TTC549 (cell line): ENCODE data around the gene SLC25A20.
"Not testable (repeated sequence)": the region's sequence is repeated elsewhere in the genome, so short reads cannot be mapped to it uniquely, and the experiment has no call there.

ENCODE experiments used
- FAIRE-seq: peaks from 2 replicates; lab custom pipeline; 2012; peaks lifted over from hg19 to GRCh38; lab: Jason Lieb, UNC

The SLC25A20 gene, protein sequence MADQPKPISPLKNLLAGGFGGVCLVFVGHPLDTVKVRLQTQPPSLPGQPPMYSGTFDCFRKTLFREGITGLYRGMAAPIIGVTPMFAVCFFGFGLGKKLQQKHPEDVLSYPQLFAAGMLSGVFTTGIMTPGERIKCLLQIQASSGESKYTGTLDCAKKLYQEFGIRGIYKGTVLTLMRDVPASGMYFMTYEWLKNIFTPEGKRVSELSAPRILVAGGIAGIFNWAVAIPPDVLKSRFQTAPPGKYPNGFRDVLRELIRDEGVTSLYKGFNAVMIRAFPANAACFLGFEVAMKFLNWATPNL

DNA sequence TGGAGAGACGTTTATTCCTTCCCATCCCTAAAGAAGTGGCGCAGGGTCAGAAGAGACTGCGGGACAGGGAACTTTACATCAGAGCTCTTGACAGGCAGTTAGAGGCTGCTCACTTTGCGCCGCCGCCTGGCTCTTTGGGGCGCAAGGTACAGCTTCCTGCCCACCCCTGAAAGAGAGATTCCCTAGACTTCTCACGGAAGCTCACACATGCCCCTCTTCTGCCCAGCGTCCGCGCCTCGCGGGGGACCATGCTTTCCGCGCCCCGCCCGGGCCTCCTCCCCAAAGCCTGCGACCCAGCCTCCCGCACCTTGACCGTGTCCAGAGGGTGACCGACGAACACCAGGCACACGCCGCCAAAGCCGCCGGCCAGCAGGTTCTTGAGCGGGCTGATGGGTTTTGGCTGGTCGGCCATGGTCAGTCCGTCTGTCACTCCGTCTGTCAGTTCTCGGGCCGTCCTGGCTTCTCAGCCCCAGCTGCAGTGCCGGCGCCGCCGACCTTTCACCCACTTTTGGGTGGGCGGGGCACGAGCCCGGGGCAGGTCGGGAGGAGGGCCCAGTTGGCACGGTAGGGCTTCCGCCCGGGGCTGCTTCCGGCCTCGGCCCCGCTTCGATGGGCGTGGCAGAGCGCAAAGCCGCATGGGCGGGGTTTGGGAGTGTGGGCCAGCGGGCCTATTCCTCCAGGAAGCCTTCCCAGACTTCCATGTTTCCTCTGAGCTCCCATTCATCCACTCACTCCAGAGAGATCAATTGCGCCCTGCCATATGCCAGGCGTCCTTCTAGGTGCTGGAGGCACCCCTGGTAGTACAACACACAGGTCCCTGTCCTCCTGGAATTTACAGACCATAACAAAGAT is at the start of gene SLC25A20:
Gene SLC25A20, minus strand, starts transcription at position 500 of the 852 bp plus-strand sequence. Its CDS starts 88 bp downstream, at position 412.
- FAIRE-seq = no peak

DNA sequence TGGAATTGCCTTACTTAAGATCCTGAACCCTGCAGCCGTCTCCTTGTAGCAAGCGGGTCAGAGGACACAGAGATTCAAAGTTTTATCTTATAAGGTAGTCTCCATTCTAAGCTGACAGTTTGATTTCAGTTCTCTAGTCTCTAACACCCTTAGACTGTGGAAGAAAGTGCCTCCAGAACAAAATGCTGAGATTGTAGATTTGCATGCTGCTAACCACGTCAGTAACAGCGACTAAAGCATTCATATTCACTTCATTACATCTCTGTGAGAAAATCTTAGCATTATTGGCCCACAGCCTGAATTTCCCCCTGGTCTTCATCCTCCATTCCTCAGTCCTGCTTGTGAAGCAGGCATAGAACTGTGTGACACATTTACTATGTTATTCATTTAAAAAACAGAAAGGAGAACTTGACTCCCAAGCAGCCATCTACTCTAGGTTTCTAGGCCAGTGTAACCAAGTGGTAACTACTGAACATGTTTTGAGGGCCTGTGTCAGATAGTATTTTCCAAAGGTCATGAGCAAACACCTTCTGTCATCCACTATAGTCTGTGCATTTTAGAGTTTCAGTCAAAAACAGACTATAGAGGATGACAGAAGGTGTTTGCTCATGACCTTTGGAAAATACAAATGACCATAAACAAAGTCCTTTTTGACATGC is 47.3 kb upstream of the SLC25A20 start:
- no peak for FAIRE-seq

DNA sequence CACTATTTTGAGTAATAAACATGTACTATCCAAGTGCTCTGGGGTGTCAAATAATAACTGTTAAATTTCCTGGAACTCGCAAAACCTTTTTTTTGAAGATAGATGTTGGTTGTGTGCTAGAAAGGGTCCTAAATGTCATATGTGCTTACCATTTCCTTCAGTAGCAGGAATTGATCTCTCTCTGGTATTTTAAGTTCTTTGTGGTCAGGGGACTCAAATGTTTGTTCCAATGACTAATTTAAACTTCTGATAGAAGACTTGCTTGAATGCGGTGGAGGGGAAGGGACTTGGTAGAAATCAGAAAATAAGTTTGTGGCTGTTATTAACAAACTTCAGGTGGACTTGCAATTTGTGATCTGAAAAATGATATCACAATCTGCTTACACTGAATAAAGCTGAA is 46.8 kb upstream of the SLC25A20 start:
- no peak for FAIRE-seq

DNA sequence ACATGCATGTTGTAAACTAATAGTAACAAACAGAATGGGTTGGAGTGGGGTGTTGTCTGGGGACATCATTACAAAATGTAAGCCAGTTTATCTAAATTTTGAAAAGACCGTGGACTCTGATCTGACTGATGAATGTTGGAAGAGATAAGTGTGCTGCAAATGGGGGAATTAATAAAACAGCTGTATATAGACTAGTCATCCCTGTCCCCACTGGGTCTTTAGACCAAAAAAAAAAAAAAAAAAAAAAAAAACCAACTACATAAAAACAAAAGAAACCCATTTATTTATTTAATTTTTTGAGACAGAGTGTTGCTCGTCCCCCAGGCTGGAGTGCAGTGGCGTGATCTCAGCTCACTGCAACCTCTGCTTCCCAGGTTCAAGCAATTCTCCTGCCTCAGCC is 40.0 kb upstream of the SLC25A20 start:
- no peak for FAIRE-seq

DNA sequence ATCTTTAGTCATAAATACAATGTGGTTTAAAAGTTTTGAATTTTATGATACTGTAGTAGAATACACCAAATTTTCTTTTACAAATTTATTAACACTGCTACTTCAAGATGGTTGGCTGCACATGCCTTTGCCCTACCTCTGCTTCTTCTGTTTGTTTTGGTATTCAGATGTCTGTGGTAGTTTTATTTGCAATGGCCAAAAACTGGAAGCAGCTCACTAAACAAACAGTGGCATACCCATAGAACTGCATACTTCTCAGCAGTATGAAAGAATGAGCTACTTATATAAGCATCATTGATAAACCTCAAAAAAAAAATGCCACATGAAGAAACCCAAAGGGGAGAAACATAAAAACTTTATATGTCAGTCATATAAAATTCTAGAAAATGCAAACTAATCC is 39.5 kb upstream of the SLC25A20 start:
- no peak for FAIRE-seq

DNA sequence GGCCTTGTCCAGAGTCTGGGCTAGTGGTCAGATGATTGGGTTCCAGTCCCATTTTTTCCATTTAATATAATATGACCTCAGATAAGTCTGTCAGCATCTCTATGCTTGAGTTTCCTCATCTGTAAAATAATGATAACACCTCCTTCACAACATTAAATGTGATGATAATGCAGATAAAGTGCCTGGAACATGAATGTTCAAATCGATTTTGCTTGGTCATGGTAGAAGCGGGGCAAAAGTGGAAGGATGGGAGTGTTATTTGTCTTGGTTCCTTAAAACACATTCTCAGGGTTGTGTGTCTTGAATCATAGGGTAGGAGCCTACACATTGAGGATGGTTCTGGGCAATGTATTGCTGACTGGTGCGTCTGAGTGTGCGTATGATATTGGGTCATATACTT is 36.8 kb upstream of the SLC25A20 start:
- no peak for FAIRE-seq

DNA sequence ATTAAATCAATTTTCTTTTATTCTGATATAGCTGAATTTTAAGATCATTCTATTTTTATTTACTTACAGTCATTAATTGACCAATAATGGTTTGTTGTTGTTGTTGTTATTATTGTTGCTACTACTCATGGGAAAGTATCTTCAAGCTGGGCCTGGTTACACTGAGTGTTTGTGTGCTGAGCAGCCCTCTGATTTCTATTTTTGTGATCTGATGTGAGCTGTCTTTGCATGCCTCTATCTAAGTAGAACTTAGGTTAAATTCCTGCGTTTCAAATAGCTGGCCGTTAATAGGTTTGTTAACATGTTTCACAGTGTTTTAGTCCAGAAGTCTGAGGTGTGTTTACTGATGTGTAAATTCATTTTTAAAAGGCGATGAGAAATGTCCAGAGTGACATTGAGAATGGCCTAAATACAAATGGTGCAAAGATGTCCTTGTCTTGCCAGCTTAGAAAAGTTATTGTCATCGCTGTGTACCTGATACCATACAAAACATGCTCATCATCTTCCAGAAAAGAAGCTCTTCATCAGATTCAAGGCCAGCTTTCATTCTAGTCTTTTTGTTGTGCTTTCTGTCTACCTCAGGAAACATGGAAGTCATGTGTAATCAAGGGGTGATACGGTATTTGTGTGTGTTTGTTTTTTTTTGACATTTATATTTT is 35.8 kb upstream of the SLC25A20 start:
- FAIRE-seq = no peak

DNA sequence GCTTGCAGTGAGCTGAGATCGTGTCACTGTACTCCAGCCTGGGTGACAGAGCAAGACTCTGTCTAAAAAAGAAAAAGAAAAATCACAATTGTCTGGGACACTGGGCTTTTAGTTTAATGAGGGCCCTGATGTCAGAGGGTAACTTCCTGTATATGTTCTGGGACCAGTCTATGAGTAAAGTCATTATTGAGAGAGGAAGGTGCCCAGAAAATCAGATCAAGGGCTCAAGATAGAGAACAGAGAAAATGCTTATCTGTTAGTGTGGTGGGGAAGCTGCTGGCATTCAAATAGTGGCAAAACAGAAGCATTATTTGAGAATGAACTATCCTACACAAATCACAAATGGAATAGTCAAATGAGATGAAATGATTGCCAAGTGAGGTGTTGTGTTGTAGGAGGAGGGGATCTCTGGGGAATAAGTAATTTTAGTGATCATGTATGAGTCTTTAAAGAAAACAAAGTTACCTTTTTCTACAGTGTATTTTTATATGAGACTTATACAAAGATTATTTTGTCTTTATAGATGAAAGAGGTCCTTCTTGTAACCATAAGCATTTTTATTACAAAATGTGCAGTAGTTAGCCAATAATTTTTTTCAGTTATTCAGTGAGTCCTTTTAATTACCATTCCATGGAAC is 33.4 kb upstream of the SLC25A20 start:
- FAIRE-seq = no peak

DNA sequence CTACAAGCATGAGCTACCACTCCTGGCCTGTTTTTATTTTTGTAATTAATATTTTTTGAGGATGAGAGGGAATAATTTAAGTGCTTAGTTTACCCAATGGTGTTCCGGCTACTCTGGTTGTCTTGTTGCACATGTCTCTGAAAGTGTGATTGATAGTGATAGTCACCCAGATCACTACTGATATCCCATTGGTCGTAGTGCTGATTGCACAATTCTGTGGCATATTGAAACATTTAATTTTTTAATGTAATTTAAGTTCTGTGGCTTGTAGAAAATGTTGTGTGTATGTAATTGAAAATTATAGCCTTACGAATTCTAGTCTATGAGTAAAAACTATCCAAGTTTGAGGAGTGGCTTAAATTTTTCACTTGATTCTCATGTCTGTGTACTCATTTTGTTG is 31.9 kb upstream of the SLC25A20 start:
- no peak for FAIRE-seq

DNA sequence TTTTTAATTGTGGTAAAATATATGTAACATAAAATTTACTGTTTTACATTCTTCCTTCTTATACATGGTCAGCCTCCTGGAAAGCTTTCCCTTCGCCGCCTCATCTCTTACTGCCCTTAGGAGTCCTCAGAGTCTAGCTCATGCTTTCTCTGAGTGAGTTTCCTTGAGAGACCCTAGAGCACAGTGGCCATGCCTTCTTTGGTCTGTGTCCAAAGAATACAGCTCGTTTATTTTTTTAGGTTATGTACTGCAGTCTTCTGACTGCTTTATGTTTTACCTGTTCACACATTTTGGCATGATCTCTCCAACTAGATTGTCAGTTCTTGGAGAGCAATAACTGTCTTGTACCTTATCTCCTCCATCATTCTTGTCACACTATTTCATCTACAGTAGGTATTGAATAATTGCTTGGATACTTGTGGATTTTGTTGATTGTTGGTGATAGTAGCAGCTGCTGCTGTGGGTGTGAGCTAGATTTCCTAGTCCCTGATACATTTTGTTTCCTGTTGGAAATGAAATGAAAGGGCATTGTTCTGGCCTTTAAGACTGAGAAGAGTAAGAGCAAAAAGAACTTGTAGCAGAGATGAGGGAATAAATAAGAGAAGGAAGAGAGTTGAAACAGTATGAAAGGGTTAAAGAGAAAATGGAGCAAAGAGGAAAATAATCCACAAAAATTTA is 30.8 kb upstream of the SLC25A20 start:
- FAIRE-seq = no peak

DNA sequence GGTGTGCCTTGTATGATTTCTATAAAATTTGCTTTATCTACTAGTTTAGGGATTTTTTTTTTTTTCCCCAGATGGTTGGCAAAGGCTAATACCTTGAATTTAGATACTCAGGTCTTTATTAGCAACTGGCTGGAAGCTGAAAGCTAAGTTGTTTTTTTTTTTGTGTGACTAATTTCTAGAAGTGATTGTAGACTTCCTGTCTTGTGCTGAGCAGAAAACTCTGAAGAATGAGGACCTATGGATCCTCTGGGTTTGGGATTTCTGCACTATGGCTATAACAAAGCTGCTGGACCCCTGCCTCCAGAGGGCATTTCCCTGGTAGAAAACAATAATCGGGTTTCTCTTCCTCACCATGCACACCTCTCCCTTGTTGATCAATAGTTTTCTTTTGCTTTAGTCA is 30.0 kb upstream of the SLC25A20 start:
- FAIRE-seq = no peak

DNA sequence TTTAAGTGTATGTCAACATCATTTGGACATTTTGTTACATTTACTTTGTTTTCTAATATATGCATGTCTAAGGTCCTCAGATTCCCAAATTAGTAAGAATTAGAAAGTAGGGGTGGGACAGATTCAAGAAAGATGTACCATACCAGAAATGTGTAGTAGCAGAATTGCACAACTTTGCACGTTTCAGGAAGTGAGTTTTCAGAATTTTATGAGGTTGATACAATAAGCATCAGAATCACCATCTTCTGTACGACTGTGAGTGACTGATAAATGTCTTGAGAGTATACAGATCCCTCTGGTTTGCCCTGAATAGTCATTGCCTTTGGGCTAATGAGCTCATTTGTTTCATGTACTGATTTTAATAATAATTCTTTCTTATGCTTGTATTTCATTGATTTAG is 29.2 kb upstream of the SLC25A20 start:
- no peak for FAIRE-seq

DNA sequence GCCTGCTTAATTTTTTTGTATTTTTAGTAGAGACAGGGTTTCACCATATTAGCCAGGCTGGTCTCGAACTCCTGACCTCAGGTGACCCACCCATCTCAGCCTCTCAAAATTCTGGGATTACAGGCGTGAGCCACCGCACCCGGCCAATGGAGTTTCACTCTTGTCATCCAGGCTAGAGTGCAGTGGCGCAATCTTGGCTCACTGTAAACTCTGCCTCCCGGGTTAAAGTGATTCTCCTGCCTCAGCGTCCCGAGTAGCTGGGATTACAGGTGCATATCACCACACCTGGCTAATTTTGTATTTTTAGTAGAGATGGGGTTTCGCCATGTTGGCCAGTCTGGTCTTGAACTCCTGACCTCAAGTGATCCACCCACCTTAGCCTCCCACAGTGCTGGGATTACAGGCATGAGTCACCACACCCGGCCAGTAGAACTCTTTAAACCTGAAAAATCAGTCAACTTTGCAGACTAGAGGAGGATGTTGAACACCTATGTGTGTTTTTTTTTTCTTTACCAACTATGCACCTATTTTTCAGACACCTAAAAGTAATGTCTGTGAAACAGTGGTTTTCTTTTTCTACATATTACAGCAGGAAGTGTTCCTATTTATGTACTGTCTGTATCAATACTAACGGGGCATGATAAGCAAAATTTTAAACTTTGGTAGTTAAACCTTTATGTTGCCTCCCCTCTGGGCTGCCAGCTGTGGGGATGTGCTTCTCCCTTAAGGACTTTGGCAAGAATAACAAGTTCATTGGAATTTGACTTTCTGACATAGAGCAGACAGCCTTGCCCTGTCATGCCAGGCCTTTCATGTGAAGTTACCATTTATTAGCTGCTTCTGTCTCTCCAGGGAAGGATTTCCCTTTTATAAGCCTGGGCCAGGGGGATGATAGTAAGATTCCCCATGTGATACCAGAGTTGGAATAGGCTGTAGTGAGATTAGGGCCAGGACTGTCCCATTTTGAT is 28.0 kb upstream of the SLC25A20 start:
- no peak for FAIRE-seq

DNA sequence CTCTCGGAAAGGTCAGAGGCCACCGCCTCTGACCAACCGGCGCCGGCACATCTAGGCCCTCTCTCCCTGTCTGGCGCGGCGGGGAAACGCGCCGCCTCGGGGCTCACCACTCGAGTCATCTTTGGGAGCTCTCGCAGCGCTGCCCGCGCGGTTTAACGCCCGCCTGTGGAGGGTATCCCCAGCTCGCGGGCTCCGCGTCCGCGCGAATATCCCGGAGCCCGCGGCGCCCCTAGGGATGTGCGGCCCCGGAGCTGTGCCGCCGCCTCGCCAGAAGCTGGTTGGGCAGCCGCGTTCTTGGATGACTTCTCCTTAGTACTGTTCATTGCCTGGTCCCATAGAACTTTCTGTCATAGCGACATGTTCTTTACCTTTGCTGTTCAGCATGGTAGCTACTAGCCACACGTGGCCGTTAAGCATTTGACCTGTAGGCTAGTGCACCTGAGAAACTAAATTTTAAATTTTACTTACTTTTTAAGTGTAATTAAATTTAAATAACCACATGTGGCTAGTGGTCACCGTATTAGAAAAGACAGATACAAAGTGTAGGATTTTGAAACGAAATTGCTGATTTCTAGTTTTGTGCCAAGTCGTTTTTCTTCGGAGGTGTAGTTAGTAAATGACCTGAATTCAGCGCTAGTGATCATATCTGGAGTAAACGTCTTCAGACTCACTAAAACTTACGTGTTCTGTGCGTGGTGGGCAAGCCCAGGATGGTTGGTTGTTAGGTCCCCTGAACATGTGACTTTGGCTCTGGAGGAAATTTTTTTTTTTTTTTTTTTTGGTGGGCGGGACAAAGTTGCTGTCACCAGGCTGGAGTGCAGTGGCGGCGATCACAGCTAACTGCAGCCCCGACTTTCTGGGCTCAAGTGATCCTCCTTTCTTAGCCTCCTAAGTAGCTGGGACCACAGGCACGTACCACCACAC is 20.8 kb upstream of the SLC25A20 start:
- FAIRE-seq = no peak

DNA sequence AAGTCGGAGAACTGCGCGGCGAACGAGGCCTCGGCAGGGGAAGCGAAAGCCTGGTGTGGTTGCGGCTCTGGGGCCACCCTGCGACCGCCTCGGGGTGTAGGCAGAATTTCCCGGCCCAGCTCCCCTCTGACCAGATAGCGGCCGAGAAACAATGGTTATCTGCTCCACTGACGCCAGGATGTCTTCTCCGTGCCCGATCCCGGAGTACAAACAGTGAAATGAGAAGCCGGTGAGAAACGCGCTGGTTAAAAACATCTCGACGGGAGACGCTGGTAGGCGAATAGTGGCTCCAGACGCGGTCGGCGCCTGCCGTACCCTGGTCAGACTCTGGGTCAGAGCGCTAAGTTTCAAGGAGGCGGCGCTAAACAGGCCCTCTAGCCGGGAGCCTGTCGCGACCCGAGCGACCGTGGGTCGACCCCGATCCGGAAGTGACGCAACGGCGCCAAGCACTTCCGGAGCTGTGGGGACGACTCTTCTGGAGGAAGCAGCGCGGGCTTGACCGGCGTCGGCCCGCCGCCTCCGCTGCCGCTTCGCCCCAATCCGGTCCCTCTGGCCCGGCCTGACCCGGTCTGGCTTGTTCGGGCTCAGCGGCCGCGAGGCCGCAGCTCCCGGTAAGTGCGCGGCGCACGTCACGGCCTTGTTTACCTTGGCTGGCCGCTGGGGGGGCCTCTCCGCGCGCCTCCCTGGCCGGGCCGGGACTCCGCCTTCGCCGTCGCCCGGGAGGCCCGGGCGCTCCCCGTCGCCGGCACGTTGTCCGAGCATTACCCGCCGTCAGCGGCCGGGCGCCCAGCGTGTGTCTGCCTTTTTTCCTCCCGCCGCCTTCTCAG is 19.9 kb upstream of the SLC25A20 start, which contains the start of gene ARIH2:
Gene ARIH2, plus strand, starts transcription at position 455 of the 827 bp plus-strand sequence. CDS start 8,717 bp downstream, outside the sequence.
- FAIRE-seq = no peak

DNA sequence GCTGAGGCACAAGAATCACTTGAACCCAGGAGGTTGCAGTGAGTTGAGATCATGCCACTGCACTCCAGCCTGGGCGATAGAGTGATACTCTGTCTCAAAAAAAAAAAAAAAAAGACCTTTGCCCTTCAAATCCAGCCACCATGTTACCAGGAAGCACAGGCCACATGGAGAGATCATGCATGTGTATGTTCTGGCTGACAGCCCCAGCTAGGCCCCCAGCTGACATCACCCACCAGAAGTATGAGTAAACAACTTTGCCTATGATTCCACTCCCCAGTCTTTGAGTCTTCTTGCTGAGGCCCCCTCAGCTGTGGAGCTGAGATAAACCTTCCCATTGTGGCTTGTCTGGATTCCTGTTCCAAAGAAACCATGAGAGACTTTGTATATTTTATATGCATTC is 16.6 kb upstream of the SLC25A20 start:
- FAIRE-seq = no peak

DNA sequence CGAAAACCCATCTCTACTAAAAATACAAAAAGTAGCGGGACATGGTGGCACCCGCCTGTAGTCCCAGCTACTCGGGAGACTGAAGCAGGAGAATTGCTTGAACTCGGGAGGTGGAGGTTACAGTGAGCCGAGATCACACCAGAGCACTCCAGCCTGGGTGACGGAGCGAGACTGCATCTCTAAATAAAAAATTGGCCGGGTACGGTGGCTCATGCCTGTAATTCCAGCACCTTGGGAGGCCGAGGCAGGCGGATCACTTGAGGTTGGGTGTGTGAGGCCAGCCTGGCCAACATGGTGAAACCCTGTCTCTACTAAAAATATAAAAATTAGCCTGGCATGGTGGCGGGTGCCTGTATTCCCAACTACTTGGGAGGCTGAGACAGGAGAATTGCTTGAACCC is 8.3 kb upstream of the SLC25A20 start:
- FAIRE-seq = not testable (repeated sequence)

DNA sequence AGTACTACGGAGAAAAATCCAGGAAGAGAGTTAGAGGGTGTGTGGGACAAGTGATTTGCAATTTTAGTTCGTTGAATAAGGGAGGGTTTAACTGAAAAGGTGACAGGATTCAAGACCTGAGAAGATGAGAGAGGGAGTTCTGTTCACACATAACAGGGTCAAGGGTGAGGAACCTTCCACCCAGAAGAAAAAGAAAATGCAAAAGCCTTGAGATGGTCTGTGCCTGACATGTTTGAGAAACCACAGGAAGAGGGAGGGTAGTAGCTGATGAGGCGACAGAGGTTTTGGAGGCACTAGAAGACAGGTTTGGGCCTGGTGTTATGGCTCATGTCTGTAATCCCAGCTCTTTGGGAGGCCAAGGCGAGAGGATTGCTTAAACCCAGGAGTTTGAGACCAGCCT is 591 bp upstream of the SLC25A20 start:
- no peak for FAIRE-seq
